ENCODE results near the gene IFI44.

DNA sequence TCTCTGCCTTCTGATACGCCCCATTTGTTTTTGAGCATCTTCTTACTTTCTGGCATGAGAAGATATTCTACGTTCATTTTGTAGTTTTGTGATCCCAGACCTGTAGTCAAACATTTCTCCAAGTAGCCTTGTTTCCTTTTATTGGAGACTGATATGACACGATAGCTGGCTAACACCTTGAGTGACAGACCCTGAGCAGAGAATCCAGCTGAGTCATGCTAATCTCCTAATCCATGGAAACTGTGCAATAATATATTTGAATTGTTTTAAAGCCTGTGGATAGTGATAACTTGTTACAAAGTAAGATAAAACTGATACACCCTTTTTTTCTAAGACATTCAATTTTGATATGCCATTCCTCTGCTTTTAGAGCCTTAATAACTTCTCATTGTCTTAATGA is 30.6 kb upstream of the IFI44 start:
- no peak for TF ChIP-seq ZNF274 (IDR thresholded peaks at IDR 0.05; ENCODE audit: low read length)
- TF ChIP-seq ZNF274 (tag by site-specific recombination; IDR thresholded peaks at IDR 0.05; ENCODE audit: borderline replicate concordance), result no peak
- TF ChIP-seq, protein P1, sequence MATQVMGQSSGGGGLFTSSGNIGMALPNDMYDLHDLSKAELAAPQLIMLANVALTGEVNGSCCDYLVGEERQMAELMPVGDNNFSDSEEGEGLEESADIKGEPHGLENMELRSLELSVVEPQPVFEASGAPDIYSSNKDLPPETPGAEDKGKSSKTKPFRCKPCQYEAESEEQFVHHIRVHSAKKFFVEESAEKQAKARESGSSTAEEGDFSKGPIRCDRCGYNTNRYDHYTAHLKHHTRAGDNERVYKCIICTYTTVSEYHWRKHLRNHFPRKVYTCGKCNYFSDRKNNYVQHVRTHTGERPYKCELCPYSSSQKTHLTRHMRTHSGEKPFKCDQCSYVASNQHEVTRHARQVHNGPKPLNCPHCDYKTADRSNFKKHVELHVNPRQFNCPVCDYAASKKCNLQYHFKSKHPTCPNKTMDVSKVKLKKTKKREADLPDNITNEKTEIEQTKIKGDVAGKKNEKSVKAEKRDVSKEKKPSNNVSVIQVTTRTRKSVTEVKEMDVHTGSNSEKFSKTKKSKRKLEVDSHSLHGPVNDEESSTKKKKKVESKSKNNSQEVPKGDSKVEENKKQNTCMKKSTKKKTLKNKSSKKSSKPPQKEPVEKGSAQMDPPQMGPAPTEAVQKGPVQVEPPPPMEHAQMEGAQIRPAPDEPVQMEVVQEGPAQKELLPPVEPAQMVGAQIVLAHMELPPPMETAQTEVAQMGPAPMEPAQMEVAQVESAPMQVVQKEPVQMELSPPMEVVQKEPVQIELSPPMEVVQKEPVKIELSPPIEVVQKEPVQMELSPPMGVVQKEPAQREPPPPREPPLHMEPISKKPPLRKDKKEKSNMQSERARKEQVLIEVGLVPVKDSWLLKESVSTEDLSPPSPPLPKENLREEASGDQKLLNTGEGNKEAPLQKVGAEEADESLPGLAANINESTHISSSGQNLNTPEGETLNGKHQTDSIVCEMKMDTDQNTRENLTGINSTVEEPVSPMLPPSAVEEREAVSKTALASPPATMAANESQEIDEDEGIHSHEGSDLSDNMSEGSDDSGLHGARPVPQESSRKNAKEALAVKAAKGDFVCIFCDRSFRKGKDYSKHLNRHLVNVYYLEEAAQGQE (tag by site-specific recombination; IDR thresholded peaks at IDR 0.05), result no peak
- no peak for TF ChIP-seq ZNF660 (tag by site-specific recombination; IDR thresholded peaks at IDR 0.05)
- no peak for TF ChIP-seq ZNF350 (tag by site-specific recombination; IDR thresholded peaks at IDR 0.05)
- TF ChIP-seq, protein P2, sequence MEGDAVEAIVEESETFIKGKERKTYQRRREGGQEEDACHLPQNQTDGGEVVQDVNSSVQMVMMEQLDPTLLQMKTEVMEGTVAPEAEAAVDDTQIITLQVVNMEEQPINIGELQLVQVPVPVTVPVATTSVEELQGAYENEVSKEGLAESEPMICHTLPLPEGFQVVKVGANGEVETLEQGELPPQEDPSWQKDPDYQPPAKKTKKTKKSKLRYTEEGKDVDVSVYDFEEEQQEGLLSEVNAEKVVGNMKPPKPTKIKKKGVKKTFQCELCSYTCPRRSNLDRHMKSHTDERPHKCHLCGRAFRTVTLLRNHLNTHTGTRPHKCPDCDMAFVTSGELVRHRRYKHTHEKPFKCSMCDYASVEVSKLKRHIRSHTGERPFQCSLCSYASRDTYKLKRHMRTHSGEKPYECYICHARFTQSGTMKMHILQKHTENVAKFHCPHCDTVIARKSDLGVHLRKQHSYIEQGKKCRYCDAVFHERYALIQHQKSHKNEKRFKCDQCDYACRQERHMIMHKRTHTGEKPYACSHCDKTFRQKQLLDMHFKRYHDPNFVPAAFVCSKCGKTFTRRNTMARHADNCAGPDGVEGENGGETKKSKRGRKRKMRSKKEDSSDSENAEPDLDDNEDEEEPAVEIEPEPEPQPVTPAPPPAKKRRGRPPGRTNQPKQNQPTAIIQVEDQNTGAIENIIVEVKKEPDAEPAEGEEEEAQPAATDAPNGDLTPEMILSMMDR (tag by site-specific recombination; IDR thresholded peaks at IDR 0.05), result no peak
- no peak for TF ChIP-seq SP2 (tag by site-specific recombination; IDR thresholded peaks at IDR 0.05)
- TF ChIP-seq ZNF121 (tag by site-specific recombination; IDR thresholded peaks at IDR 0.05), result no peak
- TF ChIP-seq ZNF112 (tag by site-specific recombination; IDR thresholded peaks at IDR 0.05), result no peak
- no peak for TF ChIP-seq ZNF555 (tag by site-specific recombination; conservative IDR thresholded peaks at IDR 0.05)
- no peak for TF ChIP-seq TCF7L2 (IDR thresholded peaks at IDR 0.05; ENCODE audit: borderline replicate concordance, low read depth, low read length)
- TF ChIP-seq, protein P3, sequence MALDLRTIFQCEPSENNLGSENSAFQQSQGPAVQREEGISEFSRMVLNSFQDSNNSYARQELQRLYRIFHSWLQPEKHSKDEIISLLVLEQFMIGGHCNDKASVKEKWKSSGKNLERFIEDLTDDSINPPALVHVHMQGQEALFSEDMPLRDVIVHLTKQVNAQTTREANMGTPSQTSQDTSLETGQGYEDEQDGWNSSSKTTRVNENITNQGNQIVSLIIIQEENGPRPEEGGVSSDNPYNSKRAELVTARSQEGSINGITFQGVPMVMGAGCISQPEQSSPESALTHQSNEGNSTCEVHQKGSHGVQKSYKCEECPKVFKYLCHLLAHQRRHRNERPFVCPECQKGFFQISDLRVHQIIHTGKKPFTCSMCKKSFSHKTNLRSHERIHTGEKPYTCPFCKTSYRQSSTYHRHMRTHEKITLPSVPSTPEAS (tag by site-specific recombination; IDR thresholded peaks at IDR 0.05), result no peak
- TF ChIP-seq ZNF184 (tag by site-specific recombination; IDR thresholded peaks at IDR 0.05), result no peak
- TF ChIP-seq ZNF623 (tag by site-specific recombination; IDR thresholded peaks at IDR 0.05), result no peak

All from HEK293 (cell line).